ENCODE results near the gene VRK2.

VRK2 gene

DNA sequence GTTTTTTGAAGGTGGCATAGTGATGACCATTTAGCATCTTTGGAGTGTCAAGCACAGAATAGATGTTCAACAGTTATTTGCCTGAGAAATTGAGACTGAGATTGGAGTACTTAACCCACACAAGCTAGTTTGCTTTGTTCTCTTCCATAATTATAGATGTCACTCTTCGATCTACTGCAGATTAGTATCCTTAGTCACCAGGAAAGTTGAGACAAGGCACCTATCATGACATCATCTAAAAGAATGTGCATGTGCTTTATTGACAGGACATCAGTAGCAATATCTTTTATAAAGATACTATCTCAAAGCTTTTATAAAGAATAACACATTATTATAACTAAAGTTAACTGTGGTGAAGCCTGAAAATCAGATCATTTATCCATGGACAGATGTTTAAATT, 6.4 kb downstream of the VRK2 start:
- Histone ChIP-seq H3K9ac (ENCODE audit: low read depth in 1 of 2, low read length in 2 of 2) (no peak overlapping the region), H3K9me3 (ENCODE audit: control insufficient read depth in 2 of 2, low read length in 2 of 2) (no peaks in the 10 kb centered on the region), H3K27ac (ENCODE audit: low read depth in 2 of 2, low read length in 2 of 2) (no peak overlapping the region), H3K36me3 (ENCODE audit: control insufficient read depth in 2 of 2, insufficient read depth in 2 of 2, low read length in 2 of 2) (peaks cover 2 to 4% of the 10 kb centered on the region in 2 donors), H3K27me3 (ENCODE audit: control insufficient read depth in 2 of 2, insufficient read depth in 2 of 2, low read length in 2 of 2) (no peaks in the 10 kb centered on the region), H3K4me3 (ENCODE audit: low read length in 2 of 2) (no peak overlapping the region), H3K4me1 (ENCODE audit: control insufficient read depth in 2 of 2, insufficient read depth in 2 of 2, low read length in 2 of 2) (peaks cover 0 to 3% of the 10 kb centered on the region in 2 donors)

DNA sequence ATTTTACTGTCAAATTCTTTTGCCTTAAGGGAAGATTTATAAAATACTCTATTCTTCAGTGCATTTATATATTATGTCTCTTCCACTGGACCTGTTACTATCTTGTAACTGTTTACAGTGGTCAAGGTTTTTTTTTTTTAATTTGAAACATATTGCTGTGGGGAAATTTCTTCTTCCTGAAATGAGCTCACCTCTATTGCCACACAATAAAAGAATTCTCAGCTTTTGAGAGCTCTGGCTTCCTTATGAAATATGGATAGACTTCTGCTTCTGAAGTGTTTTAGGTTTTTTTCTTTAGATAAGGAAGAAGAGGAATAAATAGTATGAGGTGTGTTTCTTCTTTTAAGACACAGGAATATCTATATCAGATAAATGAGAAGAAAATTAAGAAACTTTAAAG, 7.7 kb downstream of the VRK2 start:
- no peaks in the 10 kb centered on the region for H3K4me1 ChIP-seq (ENCODE audit: control insufficient read depth in 2 of 2, insufficient read depth in 2 of 2, low read length in 2 of 2)
- no peak overlapping the region for H3K4me3 ChIP-seq (ENCODE audit: low read length in 2 of 2)
- H3K9ac ChIP-seq (ENCODE audit: low read depth in 1 of 2, low read length in 2 of 2) = no peak overlapping the region
- peaks cover 2 to 4% of the 10 kb centered on the region in 2 donors for H3K36me3 ChIP-seq (ENCODE audit: control insufficient read depth in 2 of 2, insufficient read depth in 2 of 2, low read length in 2 of 2)
- H3K27ac ChIP-seq (ENCODE audit: low read depth in 2 of 2, low read length in 2 of 2) = no peak overlapping the region
- H3K27me3 ChIP-seq (ENCODE audit: control insufficient read depth in 2 of 2, insufficient read depth in 2 of 2, low read length in 2 of 2) = no peaks in the 10 kb centered on the region
- H3K9me3 ChIP-seq (ENCODE audit: control insufficient read depth in 2 of 2, low read length in 2 of 2) = no peaks in the 10 kb centered on the region

DNA sequence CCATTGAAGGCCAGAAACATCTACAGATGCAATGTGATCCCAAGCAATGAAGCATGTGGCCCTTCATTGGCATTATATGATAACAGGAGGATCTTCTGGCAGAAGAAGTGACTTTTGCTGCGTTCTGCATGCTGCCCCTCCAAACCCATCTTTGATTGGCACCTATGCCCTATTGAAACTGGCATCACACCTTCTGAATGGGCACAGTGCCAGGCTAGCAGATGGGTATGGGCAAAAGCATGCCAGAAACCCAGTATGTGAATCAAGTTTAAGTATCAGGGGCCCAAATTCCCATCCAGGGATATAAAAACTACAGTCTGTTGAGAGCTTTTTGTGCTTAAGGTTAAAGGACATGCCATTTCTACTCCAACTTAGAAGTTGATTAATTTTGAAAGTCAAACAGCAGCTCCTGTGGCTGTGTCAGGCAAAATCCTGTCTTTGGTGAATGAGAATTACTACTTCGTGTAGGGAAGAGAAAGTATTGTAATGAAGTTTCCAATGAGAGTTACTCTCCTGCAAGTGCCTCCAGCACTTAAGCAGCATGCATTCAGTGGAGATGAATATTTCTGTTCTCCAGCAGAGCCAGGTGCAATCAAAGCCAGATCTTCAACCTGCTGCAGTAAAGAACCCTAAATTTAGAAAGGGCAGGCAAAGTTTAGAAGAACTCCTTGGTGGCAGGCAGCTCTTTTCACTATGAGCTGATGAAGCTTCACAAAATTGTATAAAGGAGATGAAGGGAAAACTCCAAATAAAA, 8.6 kb downstream of the VRK2 start:
- peaks cover under 1 to 4% of the 10 kb centered on the region in 2 donors for H3K36me3 ChIP-seq (ENCODE audit: control insufficient read depth in 2 of 2, insufficient read depth in 2 of 2, low read length in 2 of 2)

DNA sequence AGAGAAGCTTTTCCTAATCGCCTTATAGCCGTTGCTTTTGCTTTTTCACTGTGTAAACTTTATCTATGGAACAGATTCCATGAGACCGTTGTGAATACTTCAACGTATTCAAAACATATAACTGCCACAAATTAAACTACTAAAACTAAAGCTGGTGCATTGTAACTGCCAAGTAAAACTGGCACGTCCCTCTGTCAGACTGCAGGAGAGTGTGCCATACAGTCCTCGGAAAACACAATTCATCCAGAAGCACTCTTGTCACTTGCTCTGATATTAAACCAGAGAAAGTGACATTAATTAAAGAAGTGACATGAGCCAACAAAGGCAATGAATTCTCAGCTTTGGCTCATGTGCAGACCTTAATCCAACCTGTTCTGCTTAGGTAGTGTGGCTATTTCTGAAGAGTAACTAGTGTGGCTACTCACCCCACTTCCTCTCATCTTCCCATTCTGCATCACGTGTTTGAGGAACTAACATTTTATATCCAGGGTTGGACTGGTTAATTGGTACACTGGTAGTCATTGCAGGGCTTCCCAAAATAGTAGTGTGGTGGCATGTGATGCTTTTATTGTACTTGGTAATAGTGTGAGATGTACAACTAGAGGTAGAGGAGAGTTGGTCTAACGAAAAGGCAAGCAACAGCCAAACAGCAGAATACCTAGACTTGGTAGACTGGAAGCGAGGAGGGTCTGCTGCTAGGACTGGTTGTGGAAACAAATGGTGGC, 9.7 kb downstream of the VRK2 start:
- Histone ChIP-seq H3K9me3 (ENCODE audit: control insufficient read depth in 2 of 2, low read length in 2 of 2) (no peaks in the 10 kb centered on the region), H3K27me3 (ENCODE audit: control insufficient read depth in 2 of 2, insufficient read depth in 2 of 2, low read length in 2 of 2) (no peaks in the 10 kb centered on the region), H3K4me1 (ENCODE audit: control insufficient read depth in 2 of 2, insufficient read depth in 2 of 2, low read length in 2 of 2) (no peaks in the 10 kb centered on the region), H3K4me3 (ENCODE audit: low read length in 2 of 2) (no peak overlapping the region), H3K36me3 (ENCODE audit: control insufficient read depth in 2 of 2, insufficient read depth in 2 of 2, low read length in 2 of 2) (peaks cover 0 to 4% of the 10 kb centered on the region in 2 donors), H3K27ac (ENCODE audit: low read depth in 2 of 2, low read length in 2 of 2) (no peak overlapping the region), H3K9ac (ENCODE audit: low read depth in 1 of 2, low read length in 2 of 2) (no peak overlapping the region)

More for the DNA sequence above, 8.6 kb downstream of the VRK2 start:
- Histone ChIP-seq H3K27me3 (ENCODE audit: control insufficient read depth in 2 of 2, insufficient read depth in 2 of 2, low read length in 2 of 2) (no peaks in the 10 kb centered on the region), H3K4me1 (ENCODE audit: control insufficient read depth in 2 of 2, insufficient read depth in 2 of 2, low read length in 2 of 2) (no peaks in the 10 kb centered on the region), H3K4me3 (ENCODE audit: low read length in 2 of 2) (no peak overlapping the region), H3K27ac (ENCODE audit: low read depth in 2 of 2, low read length in 2 of 2) (no peak overlapping the region), H3K9me3 (ENCODE audit: control insufficient read depth in 2 of 2, low read length in 2 of 2) (no peaks in the 10 kb centered on the region), H3K9ac (ENCODE audit: low read depth in 1 of 2, low read length in 2 of 2) (no peak overlapping the region)

DNA sequence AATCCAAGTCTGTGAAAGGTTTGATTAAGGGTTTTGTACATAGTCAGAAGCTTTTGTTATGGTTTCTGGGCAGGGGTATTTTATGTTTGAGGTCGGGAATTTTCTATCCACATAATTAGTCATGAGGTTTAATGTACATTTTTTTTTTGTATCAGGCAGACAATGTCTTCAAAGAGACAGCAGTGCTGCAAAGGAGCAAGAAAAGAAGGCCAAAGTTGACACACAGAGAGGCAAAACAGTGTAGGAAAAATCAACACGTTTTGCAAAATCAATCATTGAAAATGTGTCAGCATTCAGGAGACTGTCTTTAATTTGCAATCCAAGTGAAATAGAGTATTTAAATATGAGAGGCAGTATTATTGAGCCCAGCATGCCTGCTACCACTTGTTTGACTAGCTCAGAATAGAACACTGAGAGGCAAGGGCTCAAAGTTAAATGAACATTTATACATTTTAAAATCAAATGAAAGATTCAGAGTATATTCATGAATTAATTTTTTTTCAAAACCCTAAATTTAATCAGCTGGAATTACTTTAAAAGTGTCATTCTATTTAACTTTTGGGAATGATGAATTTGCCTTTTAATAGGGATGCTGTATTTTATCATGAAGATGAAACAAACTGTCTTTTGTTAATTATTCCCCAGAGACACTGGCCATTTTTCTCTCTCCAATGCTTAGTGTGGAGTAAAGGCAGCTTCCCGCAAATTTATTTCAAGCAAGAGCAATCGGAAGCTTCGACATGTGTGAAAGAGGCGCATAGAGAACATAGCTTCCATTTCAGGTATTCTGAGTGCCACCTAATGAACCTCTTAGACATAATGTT, 11.3 kb downstream of the VRK2 start:
- Histone ChIP-seq H3K9me3 (ENCODE audit: control insufficient read depth in 2 of 2, low read length in 2 of 2) (no peaks in the 10 kb centered on the region), H3K27me3 (ENCODE audit: control insufficient read depth in 2 of 2, insufficient read depth in 2 of 2, low read length in 2 of 2) (no peaks in the 10 kb centered on the region), H3K9ac (ENCODE audit: low read depth in 1 of 2, low read length in 2 of 2) (no peak overlapping the region), H3K4me3 (ENCODE audit: low read length in 2 of 2) (no peak overlapping the region), H3K36me3 (ENCODE audit: control insufficient read depth in 2 of 2, insufficient read depth in 2 of 2, low read length in 2 of 2) (peaks cover 0 to 5% of the 10 kb centered on the region in 2 donors), H3K4me1 (ENCODE audit: control insufficient read depth in 2 of 2, insufficient read depth in 2 of 2, low read length in 2 of 2) (no peaks in the 10 kb centered on the region), H3K27ac (ENCODE audit: low read depth in 2 of 2, low read length in 2 of 2) (no peak overlapping the region)

DNA sequence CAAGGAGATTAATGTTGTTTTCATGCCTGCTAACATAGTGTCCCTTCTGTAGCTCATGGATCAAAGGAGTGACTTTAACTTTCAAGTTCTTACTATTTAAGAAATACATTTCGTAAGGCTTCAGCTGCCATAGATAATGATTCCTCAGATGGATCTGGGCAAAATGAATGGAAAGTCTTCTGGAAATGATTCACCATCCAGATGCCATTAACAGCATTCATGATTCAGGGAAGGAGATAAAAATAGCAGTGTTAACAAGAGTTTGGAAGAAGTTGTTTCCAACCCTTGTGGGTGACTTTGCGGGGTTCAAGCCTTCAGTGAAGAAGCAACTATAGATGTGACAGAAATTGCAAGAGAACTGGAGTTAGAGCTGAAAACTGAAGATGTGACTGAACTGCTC, 17.0 kb downstream of the VRK2 start:
- no peak overlapping the region for H3K4me3 ChIP-seq (ENCODE audit: low read length in 2 of 2)
- no peak overlapping the region for H3K9ac ChIP-seq (ENCODE audit: low read depth in 1 of 2, low read length in 2 of 2)
- H3K36me3 ChIP-seq (ENCODE audit: control insufficient read depth in 2 of 2, insufficient read depth in 2 of 2, low read length in 2 of 2) = peaks cover 2 to 3% of the 10 kb centered on the region in 2 donors
- H3K4me1 ChIP-seq (ENCODE audit: control insufficient read depth in 2 of 2, insufficient read depth in 2 of 2, low read length in 2 of 2) = no peaks in the 10 kb centered on the region
- no peaks in the 10 kb centered on the region for H3K27me3 ChIP-seq (ENCODE audit: control insufficient read depth in 2 of 2, insufficient read depth in 2 of 2, low read length in 2 of 2)
- no peak overlapping the region for H3K27ac ChIP-seq (ENCODE audit: low read depth in 2 of 2, low read length in 2 of 2)
- no peaks in the 10 kb centered on the region for H3K9me3 ChIP-seq (ENCODE audit: control insufficient read depth in 2 of 2, low read length in 2 of 2)

DNA sequence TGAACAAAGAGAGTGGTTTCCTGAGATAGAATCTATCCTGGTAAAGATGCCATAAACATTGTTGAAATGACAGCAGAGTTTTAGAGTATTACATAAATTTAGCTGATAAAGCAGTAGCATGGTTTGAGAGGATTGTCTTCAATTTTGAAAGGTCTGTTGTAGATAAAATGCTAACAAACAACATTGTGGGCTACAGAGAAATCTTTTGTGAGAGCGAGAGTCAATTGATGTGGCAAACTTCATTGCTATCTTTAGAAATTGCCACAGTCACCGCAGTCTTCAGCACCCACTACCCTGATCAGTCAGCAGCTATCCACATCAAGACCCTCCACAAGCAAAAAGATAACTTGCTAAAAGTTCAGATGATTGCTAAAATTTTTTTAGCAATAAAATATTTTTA, 17.5 kb downstream of the VRK2 start:
- Histone ChIP-seq H3K9me3 (ENCODE audit: control insufficient read depth in 2 of 2, low read length in 2 of 2) (no peaks in the 10 kb centered on the region), H3K27me3 (ENCODE audit: control insufficient read depth in 2 of 2, insufficient read depth in 2 of 2, low read length in 2 of 2) (no peaks in the 10 kb centered on the region), H3K36me3 (ENCODE audit: control insufficient read depth in 2 of 2, insufficient read depth in 2 of 2, low read length in 2 of 2) (peaks cover 2 to 3% of the 10 kb centered on the region in 2 donors), H3K4me1 (ENCODE audit: control insufficient read depth in 2 of 2, insufficient read depth in 2 of 2, low read length in 2 of 2) (no peaks in the 10 kb centered on the region), H3K4me3 (ENCODE audit: low read length in 2 of 2) (no peak overlapping the region), H3K9ac (ENCODE audit: low read depth in 1 of 2, low read length in 2 of 2) (no peak overlapping the region), H3K27ac (ENCODE audit: low read depth in 2 of 2, low read length in 2 of 2) (no peak overlapping the region)

DNA sequence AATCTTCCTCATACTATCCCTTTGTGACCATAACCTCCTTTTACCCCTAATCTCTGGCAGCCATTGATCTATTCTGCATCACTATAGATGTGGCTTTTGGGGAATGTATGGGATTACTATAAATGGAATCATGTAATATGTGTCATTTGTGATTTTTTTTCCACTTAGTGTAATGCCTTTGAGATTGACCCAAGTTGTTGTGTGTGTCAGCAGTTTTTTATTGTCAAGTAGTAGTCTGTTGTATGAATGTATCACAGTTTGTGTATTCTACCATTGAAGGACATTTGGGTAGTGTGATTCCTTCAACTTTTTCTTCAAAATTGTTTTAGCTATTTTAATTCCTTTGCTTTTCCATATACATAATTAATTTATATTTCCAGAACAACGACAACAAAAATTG, 18.6 kb downstream of the VRK2 start:
- peaks cover 2 to 3% of the 10 kb centered on the region in 2 donors for H3K36me3 ChIP-seq (ENCODE audit: control insufficient read depth in 2 of 2, insufficient read depth in 2 of 2, low read length in 2 of 2)
- no peaks in the 10 kb centered on the region for H3K9me3 ChIP-seq (ENCODE audit: control insufficient read depth in 2 of 2, low read length in 2 of 2)

DNA sequence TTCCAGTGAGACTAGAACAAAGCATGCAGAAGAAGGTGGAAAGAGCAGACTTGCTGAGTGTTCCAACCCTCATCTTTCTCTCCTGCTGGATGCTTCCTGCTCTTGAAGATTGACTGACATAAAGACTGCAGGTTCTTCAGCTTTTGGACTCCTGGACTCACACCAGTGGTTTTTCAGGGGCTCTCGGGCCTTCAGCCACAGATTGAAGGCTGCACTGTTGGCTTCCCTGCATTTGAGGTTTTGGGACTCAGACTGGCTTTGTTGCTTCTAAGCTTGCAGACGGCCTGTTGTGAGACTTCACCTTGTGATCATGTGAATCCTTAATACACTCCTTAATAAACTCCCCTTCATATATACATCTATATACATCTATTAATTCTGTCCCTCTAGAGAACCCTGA, 20.4 kb downstream of the VRK2 start:
- H3K9ac ChIP-seq (ENCODE audit: low read depth in 1 of 2, low read length in 2 of 2) = no peak overlapping the region
- H3K4me1 ChIP-seq (ENCODE audit: control insufficient read depth in 2 of 2, insufficient read depth in 2 of 2, low read length in 2 of 2) = no peaks in the 10 kb centered on the region
- H3K36me3 ChIP-seq (ENCODE audit: control insufficient read depth in 2 of 2, insufficient read depth in 2 of 2, low read length in 2 of 2) = peaks cover 0 to 2% of the 10 kb centered on the region in 2 donors
- no peak overlapping the region for H3K27ac ChIP-seq (ENCODE audit: low read depth in 2 of 2, low read length in 2 of 2)
- H3K27me3 ChIP-seq (ENCODE audit: control insufficient read depth in 2 of 2, insufficient read depth in 2 of 2, low read length in 2 of 2) = no peaks in the 10 kb centered on the region
- no peak overlapping the region for H3K4me3 ChIP-seq (ENCODE audit: low read length in 2 of 2)
- no peaks in the 10 kb centered on the region for H3K9me3 ChIP-seq (ENCODE audit: control insufficient read depth in 2 of 2, low read length in 2 of 2)

More for the DNA sequence above, 18.6 kb downstream of the VRK2 start:
- H3K27ac ChIP-seq (ENCODE audit: low read depth in 2 of 2, low read length in 2 of 2) = no peak overlapping the region
- no peak overlapping the region for H3K4me3 ChIP-seq (ENCODE audit: low read length in 2 of 2)
- H3K27me3 ChIP-seq (ENCODE audit: control insufficient read depth in 2 of 2, insufficient read depth in 2 of 2, low read length in 2 of 2) = no peaks in the 10 kb centered on the region
- no peaks in the 10 kb centered on the region for H3K4me1 ChIP-seq (ENCODE audit: control insufficient read depth in 2 of 2, insufficient read depth in 2 of 2, low read length in 2 of 2)
- H3K9ac ChIP-seq (ENCODE audit: low read depth in 1 of 2, low read length in 2 of 2) = no peak overlapping the region

DNA sequence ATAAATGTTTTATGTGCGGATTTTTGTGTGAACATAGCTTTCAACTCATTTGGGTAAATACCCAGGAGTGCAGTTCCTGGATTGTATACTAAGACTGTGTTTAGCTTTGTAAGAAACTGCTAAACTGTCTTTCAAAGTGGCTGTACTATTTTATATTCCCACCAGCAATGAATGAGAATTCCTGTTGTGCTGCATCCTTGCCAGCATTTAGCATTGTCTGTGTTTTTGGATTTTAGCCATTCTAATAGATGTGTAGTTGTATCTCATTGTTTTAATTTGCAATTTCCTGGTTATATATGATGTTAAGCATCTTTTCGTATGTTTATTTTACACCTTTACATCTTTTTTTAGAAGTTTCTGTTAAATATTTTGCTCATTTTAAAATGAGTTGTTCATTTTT, 24.2 kb downstream of the VRK2 start:
- H3K9me3 ChIP-seq (ENCODE audit: control insufficient read depth in 2 of 2, low read length in 2 of 2) = no peaks in the 10 kb centered on the region
- no peaks in the 10 kb centered on the region for H3K4me1 ChIP-seq (ENCODE audit: control insufficient read depth in 2 of 2, insufficient read depth in 2 of 2, low read length in 2 of 2)
- H3K4me3 ChIP-seq (ENCODE audit: low read length in 2 of 2) = no peak overlapping the region
- no peaks in the 10 kb centered on the region for H3K36me3 ChIP-seq (ENCODE audit: control insufficient read depth in 2 of 2, insufficient read depth in 2 of 2, low read length in 2 of 2)
- no peak overlapping the region for H3K27ac ChIP-seq (ENCODE audit: low read depth in 2 of 2, low read length in 2 of 2)
- H3K9ac ChIP-seq (ENCODE audit: low read depth in 1 of 2, low read length in 2 of 2) = no peak overlapping the region
- no peaks in the 10 kb centered on the region for H3K27me3 ChIP-seq (ENCODE audit: control insufficient read depth in 2 of 2, insufficient read depth in 2 of 2, low read length in 2 of 2)

Data from mucosa of rectum (tissue), 2 donors.